HCT116 (cell line): ENCODE results near the gene EFCAB12. TPM values are rescaled to one million over a fixed set of nuclear protein-coding genes. Genes with fewer than 3 reads are reported as not detected.

Experiments used
- ATAC-seq: fragments of 200-7000 bp; cut with Tn5 transposase; 2 replicates; pipeline ENCODE4 v1.9.1; 2020; ENCODE audit warnings: mild to moderate bottlenecking, moderate library complexity
- BruUV-seq: library from RNA; stranded (reverse); fragments of 400-500 nt; replicated peaks from 2 replicates; lab custom pipeline; 2021; lab: Mats Ljungman, UMichigan
- CTCF ChIA-PET: fragments of 300-600 bp; sonication (Branson Sonifier 250); formaldehyde crosslinking; loops from one replicate; lab custom pipeline; 2021; ENCODE audit warnings: antibody characterized with exemption; lab: Charles Lee
- POLR2A ChIA-PET: fragments of 300-600, 350-600 bp; sonication (Branson Sonifier 250); formaldehyde crosslinking; loops from one replicate; lab custom pipeline; 2021; ENCODE audit warnings: antibody characterized with exemption; lab: Charles Lee
- RAD21 ChIA-PET, 2 experiments: fragments of 300-600 bp; sonication (Branson Sonifier 250); formaldehyde crosslinking; loops; one replicate each; lab custom pipeline; 2023; ENCODE audit warnings: low total read pairs in 2 of 2; ENCODE audit not compliant: uncharacterized antibody in 2 of 2, unreplicated experiment in 2 of 2, low non-redundant PET in 1 of 2; lab: Charles Lee
- DNase-seq: peaks from one replicate; pipeline ENCODE4 v3.0.0-alpha.2; 2010; ENCODE audit warnings: low read depth, low spot score
- H2AFZ ChIP-seq: fragments of 200-600 bp; shearing (Covaris generic), sonication (generic); 2 replicates; pipeline ENCODE4 v1.6.1; 2017; ENCODE audit warnings: low read depth, mixed run types, mixed read lengths, antibody characterized with exemption, low read length; ENCODE audit not compliant: poor library complexity, severe bottlenecking
- H3K27ac ChIP-seq: 2 replicates; pipeline ENCODE4 v1.5.1; 2012; ENCODE audit warnings: low read depth, low read length
- H3K27me3 ChIP-seq: fragments of 200-600 bp; sonication (generic); 2 replicates; pipeline ENCODE4 v1.6.1; 2016; ENCODE audit warnings: mixed run types, low read length, mixed read lengths; ENCODE audit not compliant: insufficient read depth
- H3K36me3 ChIP-seq, 2 experiments: fragments of 200-500 bp in 1 of 2; fragments of 200-600 bp in 1 of 2; sonication (Bioruptor generic) in 1 of 2; sonication (generic) in 1 of 2; 2 replicates each; pipeline versions ENCODE4 v1.5.1 to v1.6.1; 2014 to 2016; ENCODE audit warnings: low read length in 2 of 2, inconsistent platforms in 1 of 2, mixed read lengths in 1 of 2, mixed run types in 1 of 2; ENCODE audit not compliant: insufficient read depth in 2 of 2, control insufficient read depth in 1 of 2
- H3K4me1 ChIP-seq, 2 experiments: fragments of 200-600 bp in 1 of 2; sonication (generic) in 1 of 2; 2 replicates each; pipeline versions ENCODE4 v1.5.1 to v1.6.1; 2012 to 2017; ENCODE audit warnings: low read length in 2 of 2, inconsistent platforms in 1 of 2, mild to moderate bottlenecking in 1 of 2, mixed read lengths in 1 of 2, mixed run types in 1 of 2, moderate library complexity in 1 of 2; ENCODE audit not compliant: insufficient read depth in 2 of 2, control insufficient read depth in 1 of 2
- H3K4me2 ChIP-seq: fragments of 200-600 bp; sonication (generic); 2 replicates; pipeline ENCODE4 v1.6.1; 2017; ENCODE audit warnings: mixed run types, low read length, mixed read lengths
- H3K4me3 ChIP-seq, 2 experiments: fragments of 200-600 bp in 1 of 2; sonication (generic) in 1 of 2; replicated peaks in 1 of 2; 2 replicates each; pipeline ENCODE4 v1.5.1; 2011 to 2016; ENCODE audit warnings: low read length in 2 of 2, control low read depth in 1 of 2, low read depth in 1 of 2, mild to moderate bottlenecking in 1 of 2, mixed read lengths in 1 of 2, mixed run types in 1 of 2
- H3K79me2 ChIP-seq: fragments of 200-600 bp; sonication (generic); 2 replicates; pipeline ENCODE4 v1.6.1; 2017; ENCODE audit warnings: mild to moderate bottlenecking, mixed run types, low read length, moderate library complexity, mixed read lengths; ENCODE audit not compliant: insufficient read depth
- H3K9ac ChIP-seq: fragments of 200-600 bp; sonication (generic); 2 replicates; pipeline ENCODE4 v1.6.1; 2016; ENCODE audit warnings: low read length, mixed read lengths
- H3K9me2 ChIP-seq: fragments of 200-600 bp; sonication (generic), shearing (Covaris generic); 2 replicates; pipeline ENCODE4 v1.6.1; 2017; ENCODE audit warnings: mixed run types, mild to moderate bottlenecking, moderate library complexity; ENCODE audit not compliant: insufficient read depth
- H3K9me3 ChIP-seq, 2 experiments: fragments of 200-500 bp in 1 of 2; fragments of 200-600 bp in 1 of 2; sonication (Bioruptor generic) in 1 of 2; sonication (generic) in 1 of 2; 2 replicates each; pipeline ENCODE4 v1.6.1; 2014 to 2017; ENCODE audit warnings: low read length in 2 of 2, mixed read lengths in 2 of 2, inconsistent platforms in 1 of 2, low read depth in 1 of 2, mild to moderate bottlenecking in 1 of 2, mixed run types in 1 of 2, moderate library complexity in 1 of 2; ENCODE audit not compliant: control insufficient read depth in 1 of 2, insufficient read depth in 1 of 2
- H4K20me1 ChIP-seq: fragments of 200-600 bp; sonication (generic), shearing (Covaris generic); 2 replicates; pipeline ENCODE4 v1.6.1; 2017; ENCODE audit warnings: mixed run types, mild to moderate bottlenecking, moderate library complexity; ENCODE audit not compliant: insufficient read depth
- CBX3 ChIP-seq: IDR thresholded peaks from 2 replicates; pipeline ENCODE4 v1.6.1; 2012; ENCODE audit warnings: low read depth
- EGR1 ChIP-seq: IDR thresholded peaks from 2 replicates; pipeline ENCODE4 v1.6.1; 2012; ENCODE audit warnings: low read depth
- ELF1 ChIP-seq: IDR thresholded peaks from 2 replicates; pipeline ENCODE4 v1.6.1; 2012; ENCODE audit warnings: low read depth, borderline replicate concordance
- JUND ChIP-seq: IDR thresholded peaks from 2 replicates; pipeline ENCODE4 v1.6.1; 2012
- MAX ChIP-seq: IDR thresholded peaks from 2 replicates; pipeline ENCODE4 v1.6.1; 2012
- REST ChIP-seq: IDR thresholded peaks from 2 replicates; pipeline ENCODE4 v1.6.1; 2012; ENCODE audit warnings: low read depth
- SIN3A ChIP-seq: IDR thresholded peaks from 2 replicates; pipeline ENCODE4 v1.6.1; 2012; ENCODE audit warnings: low read depth
- TCF7L2 ChIP-seq: IDR thresholded peaks from 2 replicates; pipeline ENCODE4 v1.7.0; 2011; ENCODE audit warnings: borderline replicate concordance, inconsistent platforms; ENCODE audit not compliant: insufficient read depth, insufficient read length; ENCODE audit errors: extremely low read depth
- YY1 ChIP-seq: IDR thresholded peaks from 2 replicates; pipeline ENCODE4 v1.6.1; 2011; ENCODE audit warnings: low read length, low read depth, moderate library complexity, mild to moderate bottlenecking; ENCODE audit not compliant: insufficient replicate concordance; ENCODE audit errors: extremely low read depth
- ZFX ChIP-seq: fragments of 450-650 bp; IDR thresholded peaks from 2 replicates; pipeline ENCODE4 v1.6.1; 2017
- ZNF274 ChIP-seq: fragments of 200-500 bp; sonication (Bioruptor generic); IDR thresholded peaks from 2 replicates; pipeline ENCODE4 v1.6.1; 2014; ENCODE audit warnings: mild to moderate bottlenecking, low read depth, low read length, inconsistent platforms
- intact Hi-C: fragments of 100-400 bp; cut with micrococcal nuclease; formaldehyde crosslinking; loops from 2 replicates; pipeline ENCODE4 v1.10.0; 2022
- total RNA-seq: library from RNA; stranded (reverse); gene quantifications from one replicate; pipeline ENCODE4 v1.2.1, GENCODE V29; 2021; ENCODE audit not compliant: unreplicated experiment

Gene EFCAB12
- total RNA-seq, 1 experiment from 2014 or later = 0.42 TPM

GRCh38 chr3:129421236-129421883 is 7.1 kb downstream of the EFCAB12 start:
- no peak for DNase-seq
- ATAC-seq = no peak
- ChIA-PET CTCF (no interaction called here), RAD21 (no interaction called here), POLR2A (no interaction called here)
- Histone ChIP-seq H4K20me1 (no peaks in the 10 kb centered on the region), H3K4me2 (no peak overlapping the region), H3K27me3 (no peaks in the 10 kb centered on the region), H3K4me3 (no peak overlapping the region), H2AFZ (no peak overlapping the region), H3K36me3 (no peaks in the 10 kb centered on the region), H3K79me2 (no peaks in the 10 kb centered on the region), H3K4me1 (peaks cover 0 to 17% of the 10 kb centered on the region in 2 experiments; a peak in 2 of 4 replicates), H3K9me2 (no peaks in the 10 kb centered on the region), H3K27ac (no peak overlapping the region), H3K9ac (no peak overlapping the region), H3K9me3 (no peaks in the 10 kb centered on the region)
- intact Hi-C loops = no loop called here
- TF ChIP-seq EGR1 (no peak), ELF1 (no peak), JUND (no peak), REST (no peak), YY1 (no peak), CBX3 (no peak), ZFX (no peak), MAX (no peak), ZNF274 (no peak), TCF7L2 (no peak), SIN3A (no peak)
- BruUV-seq = no TSS peak
